ENCODE results near the gene RBCK1. TPM values are rescaled to one million over a fixed set of nuclear protein-coding genes. Genes with fewer than 3 reads are reported as not detected.

RBCK1 gene
- total and polyA plus RNA-seq, 9 of the 15 experiments (the other 6 are each of a cell fraction or from before 2014, with no cell fraction given): 5.9 to 59.3 (median 26.5) TPM

DNA sequence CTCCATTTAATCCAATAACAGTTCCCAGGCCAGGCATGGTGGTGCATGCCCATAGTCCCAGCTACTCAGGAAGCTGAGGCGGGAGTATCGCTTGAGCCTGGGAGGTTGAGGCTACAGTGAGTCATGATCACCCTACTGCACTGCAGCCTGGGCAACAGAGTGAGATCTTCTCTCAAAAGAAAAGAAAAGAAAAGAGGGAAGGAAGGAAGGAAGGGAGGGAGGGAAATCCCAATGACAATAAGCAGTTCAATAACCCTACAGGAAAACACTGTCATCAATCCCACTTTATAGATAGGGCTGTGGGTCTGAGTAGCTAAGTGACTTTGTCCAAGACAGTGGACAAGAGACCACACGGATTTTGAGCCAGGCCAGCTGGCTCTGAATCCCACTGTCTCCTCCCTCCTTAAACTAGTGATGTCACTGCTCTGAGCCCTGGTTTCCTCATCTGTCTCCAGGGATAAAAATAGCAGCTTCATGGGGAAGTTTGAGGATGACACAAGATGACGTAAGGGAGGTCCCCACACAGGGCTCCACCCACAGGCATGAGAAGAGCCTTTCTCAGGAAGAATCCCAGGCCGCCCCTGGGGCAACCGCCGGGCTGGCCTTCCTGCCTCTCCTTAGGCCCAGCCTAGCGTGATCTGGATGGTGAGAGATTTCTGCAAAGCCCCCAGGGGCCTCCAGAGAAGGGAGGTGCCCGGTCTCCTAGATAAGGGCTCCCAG, 34.8 kb upstream of the RBCK1 start (continued):
- TF ChIP-seq, protein P1, sequence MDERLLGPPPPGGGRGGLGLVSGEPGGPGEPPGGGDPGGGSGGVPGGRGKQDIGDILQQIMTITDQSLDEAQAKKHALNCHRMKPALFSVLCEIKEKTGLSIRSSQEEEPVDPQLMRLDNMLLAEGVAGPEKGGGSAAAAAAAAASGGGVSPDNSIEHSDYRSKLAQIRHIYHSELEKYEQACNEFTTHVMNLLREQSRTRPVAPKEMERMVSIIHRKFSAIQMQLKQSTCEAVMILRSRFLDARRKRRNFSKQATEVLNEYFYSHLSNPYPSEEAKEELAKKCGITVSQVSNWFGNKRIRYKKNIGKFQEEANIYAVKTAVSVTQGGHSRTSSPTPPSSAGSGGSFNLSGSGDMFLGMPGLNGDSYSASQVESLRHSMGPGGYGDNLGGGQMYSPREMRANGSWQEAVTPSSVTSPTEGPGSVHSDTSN (CRISPR knock-in tag; IDR thresholded peaks at IDR 0.05; ENCODE audit: low read depth): no peak
- TF ChIP-seq, protein P1 (tag; conservative IDR thresholded peaks at IDR 0.05; ENCODE audit: low read depth): 0 out of 2 replicates have a peak, but pooled peaks have one; percentile 18
- TF ChIP-seq TBP (optimal IDR thresholded peaks at IDR 0.05; ENCODE audit: low read depth, low read length) (peak; percentile 13), ZNF699 (CRISPR knock-in tag; IDR thresholded peaks at IDR 0.05; ENCODE audit: insufficient replicate concordance) (no peak), MEIS2 (IDR thresholded peaks at IDR 0.05; ENCODE audit: partially characterized antibody) (peak; percentile 66), POLR2AphosphoS2 (IDR thresholded peaks at IDR 0.05; ENCODE audit: low read length) (0 out of 2 replicates have a peak, but pooled peaks have one; percentile 50), NR2C1 (IDR thresholded peaks at IDR 0.05) (no peak), NR2C1 (tag; IDR thresholded peaks at IDR 0.05) (0 out of 2 replicates have a peak, but pooled peaks have one; percentile 1), CREB1 (IDR thresholded peaks at IDR 0.05) (peak; percentile 95), CREB1 (CRISPR knock-in tag; IDR thresholded peaks at IDR 0.05) (peak; percentile 95), LCOR (CRISPR knock-in tag; IDR thresholded peaks at IDR 0.05) (no peak; the same call in 1 of the 2 replicates), FOSL1 (tag; conservative IDR thresholded peaks at IDR 0.05) (peak; percentile 48; the same call in 1 of the 2 replicates), ATF7 (IDR thresholded peaks at IDR 0.05) (peak; percentile 99), KLF16 (IDR thresholded peaks at IDR 0.05) (no peak), EWSR1 (IDR thresholded peaks at IDR 0.05; ENCODE audit: borderline replicate concordance, low read depth, partially characterized antibody) (no peak), GABPB1 (CRISPR knock-in tag; IDR thresholded peaks at IDR 0.05) (peak; percentile 52; the same call in 1 of the 2 replicates), HNRNPUL1 (IDR thresholded peaks at IDR 0.05; ENCODE audit: low read length) (no peak), RFX7 (CRISPR knock-in tag; IDR thresholded peaks at IDR 0.05) (no peak), HNRNPLL (IDR thresholded peaks at IDR 0.05; ENCODE audit: low read depth, low read length, poor library complexity, severe bottlenecking) (no peak)
- TF ChIP-seq, protein P2, sequence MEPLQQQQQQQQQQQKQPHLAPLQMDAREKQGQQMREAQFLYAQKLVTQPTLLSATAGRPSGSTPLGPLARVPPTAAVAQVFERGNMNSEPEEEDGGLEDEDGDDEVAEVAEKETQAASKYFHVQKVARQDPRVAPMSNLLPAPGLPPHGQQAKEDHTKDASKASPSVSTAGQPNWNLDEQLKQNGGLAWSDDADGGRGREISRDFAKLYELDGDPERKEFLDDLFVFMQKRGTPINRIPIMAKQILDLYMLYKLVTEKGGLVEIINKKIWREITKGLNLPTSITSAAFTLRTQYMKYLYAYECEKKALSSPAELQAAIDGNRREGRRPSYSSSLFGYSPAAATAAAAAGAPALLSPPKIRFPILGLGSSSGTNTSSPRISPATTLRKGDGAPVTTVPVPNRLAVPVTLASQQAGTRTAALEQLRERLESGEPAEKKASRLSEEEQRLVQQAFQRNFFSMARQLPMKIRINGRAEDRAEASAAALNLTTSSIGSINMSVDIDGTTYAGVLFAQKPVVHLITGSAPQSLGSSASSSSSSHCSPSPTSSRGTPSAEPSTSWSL (CRISPR knock-in tag; IDR thresholded peaks at IDR 0.05; ENCODE audit: borderline replicate concordance): no peak
